Measurements from ENCODE around the gene ATRN. TPM values are rescaled to one million over a fixed set of nuclear protein-coding genes. Genes with fewer than 3 reads are reported as not detected.
"Not testable (repeated sequence)": the region's sequence is repeated elsewhere in the genome, so short reads cannot be mapped to it uniquely, and the experiment has no call there.

Gene ATRN
- total and polyA plus RNA-seq, 2 experiments from 2014 or later, result 13.6 to 26.8 TPM

- no peak overlapping the region for H3K27ac ChIP-seq
- no peaks in the 10 kb centered on the region for H3K4me1 ChIP-seq (ENCODE audit: low read depth)
- no peaks in the 10 kb centered on the region for H3K9me3 ChIP-seq (ENCODE audit: low read depth)
- no peaks in the 10 kb centered on the region for H3K36me3 ChIP-seq
- TF ChIP-seq CTCF (IDR thresholded peaks at IDR 0.05; ENCODE audit: low read depth, low read length), result no peak
- H3K27me3 ChIP-seq, result no peaks in the 10 kb centered on the region
- DNase-seq (ENCODE audit: low read depth in 1 of 2, low spot score in 1 of 2), result no peak
- H3K4me3 ChIP-seq, result no peak overlapping the region
Observed at GRCh38 chr20:3502878-3503277, 32.1 kb downstream of the ATRN start.

GRCh38 chr20:3505148-3505547 is 34.3 kb downstream of the ATRN start:
- H3K27me3 ChIP-seq, result no peaks in the 10 kb centered on the region
- no peak overlapping the region for H3K27ac ChIP-seq
- H3K36me3 ChIP-seq, result no peaks in the 10 kb centered on the region
- no peaks in the 10 kb centered on the region for H3K9me3 ChIP-seq (ENCODE audit: low read depth)
- H3K4me1 ChIP-seq (ENCODE audit: low read depth), result peaks cover 3% of the 10 kb centered on the region
- no peak for DNase-seq (ENCODE audit: low read depth in 1 of 2, low spot score in 1 of 2)
- no peak overlapping the region for H3K4me3 ChIP-seq
- no peak for TF ChIP-seq CTCF (IDR thresholded peaks at IDR 0.05; ENCODE audit: low read depth, low read length)

GRCh38 chr20:3509064-3509463 is 38.2 kb downstream of the ATRN start:
- no peak for DNase-seq (ENCODE audit: low read depth in 1 of 2, low spot score in 1 of 2)
- TF ChIP-seq CTCF (IDR thresholded peaks at IDR 0.05; ENCODE audit: low read depth, low read length), result no peak
- no peaks in the 10 kb centered on the region for H3K36me3 ChIP-seq
- peaks cover 12% of the 10 kb centered on the region for H3K4me1 ChIP-seq (ENCODE audit: low read depth)
- no peak overlapping the region for H3K4me3 ChIP-seq
- H3K9me3 ChIP-seq (ENCODE audit: low read depth), result no peaks in the 10 kb centered on the region
- H3K27ac ChIP-seq, result no peak overlapping the region
- no peaks in the 10 kb centered on the region for H3K27me3 ChIP-seq

- no peak for TF ChIP-seq CTCF (IDR thresholded peaks at IDR 0.05; ENCODE audit: low read depth, low read length)
- H3K4me1 ChIP-seq (ENCODE audit: low read depth), result peaks cover 12% of the 10 kb centered on the region
- no peaks in the 10 kb centered on the region for H3K27me3 ChIP-seq
- no peaks in the 10 kb centered on the region for H3K36me3 ChIP-seq
- peak in 1 of 2 donors; percentile 17 for DNase-seq (ENCODE audit: low read depth in 1 of 2, low spot score in 1 of 2)
- no peaks in the 10 kb centered on the region for H3K9me3 ChIP-seq (ENCODE audit: low read depth)
- no peak overlapping the region for H3K4me3 ChIP-seq
- H3K27ac ChIP-seq, result peak overlapping the region; percentile 74
Observed at GRCh38 chr20:3510110-3510509, 39.3 kb downstream of the ATRN start.

- H3K36me3 ChIP-seq; H3K27ac ChIP-seq; H3K4me3 ChIP-seq; H3K9me3 ChIP-seq (ENCODE audit: low read depth); H3K27me3 ChIP-seq; DNase-seq (ENCODE audit: low read depth in 1 of 2, low spot score in 1 of 2): not testable (repeated sequence)
- peaks cover 12% of the 10 kb centered on the region for H3K4me1 ChIP-seq (ENCODE audit: low read depth)
Observed at GRCh38 chr20:3512239-3512638, 41.4 kb downstream of the ATRN start.

- Histone ChIP-seq H3K4me3 (no peak overlapping the region), H3K9me3 (ENCODE audit: low read depth) (no peaks in the 10 kb centered on the region), H3K4me1 (ENCODE audit: low read depth) (peaks cover 12% of the 10 kb centered on the region), H3K27ac (no peak overlapping the region), H3K27me3 (no peaks in the 10 kb centered on the region), H3K36me3 (no peaks in the 10 kb centered on the region)
- DNase-seq (ENCODE audit: low read depth in 1 of 2, low spot score in 1 of 2), result no peak
- no peak for TF ChIP-seq CTCF (IDR thresholded peaks at IDR 0.05; ENCODE audit: low read depth, low read length)
Observed at GRCh38 chr20:3514012-3514642, 43.3 kb downstream of the ATRN start.
